Activated B cell treated with CpG ODN at 0.5 μM for 24 hours (primary cell): Measurements from ENCODE around the gene CCL16. TPM values are rescaled to one million over a fixed set of nuclear protein-coding genes. Genes with fewer than 3 reads are reported as not detected.
A peak's percentile ranks its signal among the peaks of the same experiment; 100 is the strongest.

Experiments used
- ATAC-seq: fragments of 200-7000 bp; cut with Tn5 transposase; one replicate; pipeline ENCODE4 v1.10.0; 2021; ENCODE audit warnings: low read depth, mild to moderate bottlenecking, moderate library complexity
- CTCF ChIA-PET: fragments of 350-600 bp; sonication (Branson Sonifier 250); formaldehyde crosslinking; loops from one replicate; lab custom pipeline; 2021; ENCODE audit warnings: antibody characterized with exemption; lab: Charles Lee
- POLR2A ChIA-PET: fragments of 350-600 bp; sonication (Branson Sonifier 250); formaldehyde crosslinking; loops from one replicate; lab custom pipeline; 2021; ENCODE audit warnings: antibody characterized with exemption; lab: Charles Lee
- DNase-seq: peaks from one replicate; pipeline ENCODE4 v3.0.0; 2022
- H3K27ac Mint-ChIP-seq: one replicate; pipeline ENCODE4 v1.8.0; 2020; ENCODE audit warnings: mixed read lengths
- H3K27me3 Mint-ChIP-seq: one replicate; pipeline ENCODE4 v1.8.0; 2021; ENCODE audit warnings: mixed read lengths
- H3K36me3 Mint-ChIP-seq: one replicate; pipeline ENCODE4 v1.8.0; 2021; ENCODE audit warnings: low read depth, mixed read lengths
- H3K4me1 Mint-ChIP-seq: one replicate; pipeline ENCODE4 v1.8.0; 2021; ENCODE audit warnings: mixed read lengths
- H3K4me3 Mint-ChIP-seq: one replicate; pipeline ENCODE4 v1.8.0; 2020; ENCODE audit warnings: mild to moderate bottlenecking, mixed read lengths
- H3K9me3 Mint-ChIP-seq: one replicate; pipeline ENCODE4 v1.8.0; 2020; ENCODE audit warnings: mixed read lengths
- intact Hi-C: fragments of 100-400 bp; cut with micrococcal nuclease; formaldehyde crosslinking; loops from one replicate; pipeline ENCODE4 v1.15.1; 2024
- total RNA-seq: library from RNA; stranded (reverse); gene quantifications from 2 replicates; pipeline ENCODE4 v1.2.3, GENCODE V29; 2022
- TF ChIP-seq, protein P1 (sequence below): fragments of 200-600 bp; IDR thresholded peaks from one replicate; pipeline ENCODE4 v1.8.0; 2022; ENCODE audit warnings: antibody characterized with exemption, mild to moderate bottlenecking

Gene CCL16
- total RNA-seq, 1 donor from 2014 or later, result not detected

DNA sequence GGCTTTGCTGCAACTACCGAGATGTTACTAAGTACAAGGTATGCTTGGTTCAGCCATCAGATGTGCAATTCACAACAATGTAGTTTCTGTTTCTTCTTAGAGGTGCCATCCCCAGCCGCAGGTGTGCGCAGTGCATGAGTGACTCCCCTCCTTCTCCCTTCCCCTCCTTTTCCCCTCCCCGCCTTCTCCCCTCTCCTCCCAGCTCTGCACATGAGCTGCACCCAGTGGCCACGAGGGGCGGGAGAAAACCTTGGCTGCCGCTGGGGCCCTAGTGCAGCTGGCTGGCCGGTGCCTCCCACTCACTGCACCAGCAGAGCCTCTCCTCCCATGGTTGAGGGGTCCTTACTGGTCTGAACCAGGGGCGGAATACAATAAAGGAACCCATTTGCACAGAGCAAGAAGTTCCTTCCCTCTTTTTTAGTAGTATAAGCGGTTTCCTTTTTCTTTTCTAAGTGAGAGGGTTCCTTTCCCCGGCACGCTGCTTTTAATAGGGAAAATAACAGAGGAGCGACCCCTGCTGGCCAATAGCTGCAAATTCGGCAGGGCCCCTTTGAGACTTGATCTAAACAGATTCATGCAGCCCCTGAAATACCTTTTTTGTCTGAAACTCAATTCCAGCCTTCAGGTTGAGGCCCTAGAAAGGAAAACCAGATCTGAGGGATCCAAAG, 27.8 kb upstream of the CCL16 start:
- Mint-ChIP-seq H3K36me3 (no peaks in the 10 kb centered on the region), H3K9me3 (peaks cover 8% of the 10 kb centered on the region), H3K27me3 (peaks cover 3% of the 10 kb centered on the region), H3K4me3 (no peak overlapping the region), H3K27ac (no peak overlapping the region), H3K4me1 (peaks cover 14% of the 10 kb centered on the region)
- no peak for DNase-seq
- ATAC-seq, result no peak
- POLR2A ChIA-PET, result no interaction called here
- intact Hi-C loops, result no loop called here
- TF ChIP-seq, protein P1, sequence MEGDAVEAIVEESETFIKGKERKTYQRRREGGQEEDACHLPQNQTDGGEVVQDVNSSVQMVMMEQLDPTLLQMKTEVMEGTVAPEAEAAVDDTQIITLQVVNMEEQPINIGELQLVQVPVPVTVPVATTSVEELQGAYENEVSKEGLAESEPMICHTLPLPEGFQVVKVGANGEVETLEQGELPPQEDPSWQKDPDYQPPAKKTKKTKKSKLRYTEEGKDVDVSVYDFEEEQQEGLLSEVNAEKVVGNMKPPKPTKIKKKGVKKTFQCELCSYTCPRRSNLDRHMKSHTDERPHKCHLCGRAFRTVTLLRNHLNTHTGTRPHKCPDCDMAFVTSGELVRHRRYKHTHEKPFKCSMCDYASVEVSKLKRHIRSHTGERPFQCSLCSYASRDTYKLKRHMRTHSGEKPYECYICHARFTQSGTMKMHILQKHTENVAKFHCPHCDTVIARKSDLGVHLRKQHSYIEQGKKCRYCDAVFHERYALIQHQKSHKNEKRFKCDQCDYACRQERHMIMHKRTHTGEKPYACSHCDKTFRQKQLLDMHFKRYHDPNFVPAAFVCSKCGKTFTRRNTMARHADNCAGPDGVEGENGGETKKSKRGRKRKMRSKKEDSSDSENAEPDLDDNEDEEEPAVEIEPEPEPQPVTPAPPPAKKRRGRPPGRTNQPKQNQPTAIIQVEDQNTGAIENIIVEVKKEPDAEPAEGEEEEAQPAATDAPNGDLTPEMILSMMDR, result no peak
- CTCF ChIA-PET, result interaction anchor here (0.9 to 1.1 kb wide), 2 partner anchors 10 to 33 kb away, joined by 3 read pairs; no protein-coding TSS in a partner anchor

DNA sequence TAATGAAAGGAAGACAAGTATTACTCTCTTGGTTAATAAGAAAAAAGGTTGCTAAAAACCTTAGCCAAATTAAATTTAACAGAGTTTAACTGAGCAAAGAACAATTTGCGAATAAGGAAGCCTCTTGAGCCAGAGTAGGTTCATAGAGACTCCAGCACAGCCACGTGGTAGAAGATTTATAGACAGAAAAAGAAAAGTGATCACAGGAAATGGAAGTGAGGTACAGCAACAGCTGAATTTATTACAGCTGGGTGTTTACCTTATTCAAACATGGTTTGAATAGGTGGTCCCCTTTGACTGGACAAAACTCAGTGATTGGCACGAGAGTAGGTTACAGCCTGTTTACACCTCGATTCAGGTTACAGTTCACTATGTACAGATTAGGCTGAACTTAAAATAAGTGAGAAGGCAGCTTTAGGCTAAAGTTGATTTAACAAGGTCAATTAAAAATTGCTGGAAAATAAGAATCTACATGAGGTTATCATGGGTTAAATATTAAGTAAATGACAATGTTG, 23.4 kb upstream of the CCL16 start:
- no peak overlapping the region for H3K4me3 Mint-ChIP-seq
- POLR2A ChIA-PET, result no interaction called here
- CTCF ChIA-PET, result interaction anchor here (1.3 to 1.9 kb wide), 4 partner anchors 23 to 144 kb away, joined by 4 to 8 read pairs (median 6); no protein-coding TSS in a partner anchor
- H3K9me3 Mint-ChIP-seq, result peaks cover 4% of the 10 kb centered on the region
- H3K4me1 Mint-ChIP-seq, result peaks cover 19% of the 10 kb centered on the region
- H3K27me3 Mint-ChIP-seq, result peaks cover 11% of the 10 kb centered on the region
- intact Hi-C loops, result no loop called here
- no peak overlapping the region for H3K27ac Mint-ChIP-seq
- TF ChIP-seq, protein P1, result no peak
- DNase-seq (no peak), ATAC-seq (peak; percentile 18)
- H3K36me3 Mint-ChIP-seq, result no peaks in the 10 kb centered on the region

DNA sequence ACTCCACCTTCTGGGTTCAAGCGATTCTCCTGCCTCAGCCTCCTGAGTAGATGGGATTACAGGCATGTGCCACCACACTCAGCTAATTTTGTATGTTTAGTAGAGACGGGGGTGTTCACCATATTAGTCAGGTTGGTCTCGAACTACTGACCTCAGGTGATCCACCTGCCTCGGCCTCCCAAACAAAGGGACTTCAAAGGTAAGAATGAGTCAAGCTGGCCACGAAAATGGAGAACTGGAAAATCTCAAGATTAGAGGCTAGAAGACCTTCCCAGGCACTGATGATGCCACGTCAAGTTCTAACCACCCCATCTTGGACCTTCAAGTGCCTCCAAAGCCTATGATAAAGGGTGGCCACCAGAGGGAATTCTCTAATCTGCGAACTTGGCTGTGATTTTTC, 21.3 kb upstream of the CCL16 start:
- H3K4me3 Mint-ChIP-seq, result no peak overlapping the region
- POLR2A ChIA-PET, result no interaction called here
- no peak for DNase-seq
- H3K36me3 Mint-ChIP-seq, result no peaks in the 10 kb centered on the region
- H3K27ac Mint-ChIP-seq, result no peak overlapping the region
- CTCF ChIA-PET, result no interaction called here
- intact Hi-C loops, result no loop called here
- TF ChIP-seq, protein P1, result no peak
- peaks cover 20% of the 10 kb centered on the region for H3K4me1 Mint-ChIP-seq
- ATAC-seq, result no peak
- H3K27me3 Mint-ChIP-seq, result peaks cover 11% of the 10 kb centered on the region
- H3K9me3 Mint-ChIP-seq, result no peaks in the 10 kb centered on the region

DNA sequence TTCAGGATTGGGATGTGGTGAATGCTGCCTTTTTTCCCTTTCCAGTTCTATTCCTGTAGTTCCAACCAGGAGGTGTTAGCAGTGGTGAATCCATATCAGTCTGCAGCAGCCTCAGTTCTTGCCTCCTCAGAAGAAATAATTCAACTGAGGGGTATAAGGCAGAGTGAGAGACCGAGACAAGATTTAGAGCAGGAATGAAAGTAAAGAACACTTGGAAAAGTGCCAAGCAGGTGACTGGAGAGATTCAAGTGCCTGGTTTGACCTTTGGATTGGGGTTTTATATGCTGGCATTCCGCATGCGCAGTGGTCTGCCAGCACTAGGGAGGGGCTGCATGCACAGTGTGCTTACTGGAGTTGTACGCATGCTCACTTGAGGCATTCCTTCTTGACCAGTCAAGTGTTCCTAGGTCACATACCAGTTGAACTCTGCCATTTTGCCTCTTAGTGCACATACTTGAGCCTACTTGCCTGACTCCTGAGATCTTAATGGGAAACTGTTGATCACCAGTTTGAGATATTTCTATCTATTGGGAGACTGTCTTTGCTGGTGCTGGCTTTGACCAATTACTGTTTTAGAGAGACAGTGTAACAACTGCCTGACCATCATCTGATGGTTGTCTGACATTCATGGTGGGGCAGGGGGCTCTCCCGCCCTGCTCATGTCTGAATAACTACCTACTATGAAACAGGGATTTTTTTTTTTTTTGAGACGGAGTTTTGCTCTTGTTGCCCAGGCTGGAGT, 20.7 kb upstream of the CCL16 start:
- no peaks in the 10 kb centered on the region for H3K9me3 Mint-ChIP-seq
- no peaks in the 10 kb centered on the region for H3K36me3 Mint-ChIP-seq
- DNase-seq (no peak), ATAC-seq (no peak)
- TF ChIP-seq, protein P1, result no peak
- H3K4me3 Mint-ChIP-seq, result no peak overlapping the region
- ChIA-PET POLR2A (no interaction called here), CTCF (interaction anchor here (0.9 kb wide), 1 partner anchor 147 kb away, joined by 4 read pairs; no protein-coding TSS in a partner anchor)
- no peak overlapping the region for H3K27ac Mint-ChIP-seq
- H3K27me3 Mint-ChIP-seq, result peaks cover 11% of the 10 kb centered on the region
- H3K4me1 Mint-ChIP-seq, result peaks cover 24% of the 10 kb centered on the region
- intact Hi-C loops, result no loop called here
